RWPE1 (cell line): Measurements from ENCODE around the gene AGAP1.

Source experiments
- CTCF ChIA-PET: fragments of 350-600 bp; sonication (Branson Sonifier 250); formaldehyde crosslinking; extraction: SDS; loops from one replicate; lab custom pipeline; 2021; lab: Yijun Ruan, JAX
- POLR2A ChIA-PET: fragments of 400-600 bp; formaldehyde crosslinking; extraction: SDS; loops from one replicate; lab custom pipeline; 2020; ENCODE audit warnings: antibody characterized with exemption; ENCODE audit not compliant: low non-redundant PET; lab: Yijun Ruan, JAX
- DNase-seq: peaks from one replicate; pipeline ENCODE4 v3.0.0; 2012; ENCODE audit warnings: low spot score
- H3K27ac ChIP-seq: fragments of 450-650 bp; 2 replicates; pipeline ENCODE4 v1.5.1; 2017
- CTCF ChIP-seq: fragments of 450-650 bp; conservative IDR thresholded peaks from 2 replicates; pipeline ENCODE4 v1.5.1; 2017; ENCODE audit warnings: low read depth, mild to moderate bottlenecking

Gene AGAP1

GRCh38 chr2:235813398-235813797, 319.6 kb downstream of the AGAP1 start:
- TF ChIP-seq CTCF = no peak
- H3K27ac ChIP-seq = no peak overlapping the region
- POLR2A ChIA-PET = no interaction called here
- DNase-seq = no peak
- CTCF ChIA-PET = no interaction called here

GRCh38 chr2:235820571-235820970, 326.7 kb downstream of the AGAP1 start:
- no peak overlapping the region for H3K27ac ChIP-seq
- no peak for DNase-seq
- ChIA-PET POLR2A (no interaction called here), CTCF (interaction anchor here (0.6 kb wide), 1 partner anchor 24 kb away, joined by 4 read pairs; no protein-coding TSS in a partner anchor)
- TF ChIP-seq CTCF = no peak

- CTCF ChIA-PET = no interaction called here
- TF ChIP-seq CTCF = no peak
- POLR2A ChIA-PET = no interaction called here
- no peak overlapping the region for H3K27ac ChIP-seq
- no peak for DNase-seq
Measured at GRCh38 chr2:235824331-235824730, 330.5 kb downstream of the AGAP1 start.

- H3K27ac ChIP-seq = no peak overlapping the region
- CTCF ChIA-PET = no interaction called here
- POLR2A ChIA-PET = no interaction called here
- no peak for DNase-seq
- no peak for TF ChIP-seq CTCF
Measured at GRCh38 chr2:235825946-235826345, 332.1 kb downstream of the AGAP1 start.

GRCh38 chr2:235826826-235827225, 333.0 kb downstream of the AGAP1 start:
- no peak for TF ChIP-seq CTCF
- ChIA-PET POLR2A (no interaction called here), CTCF (no interaction called here)
- peak overlapping the region; percentile 77 for H3K27ac ChIP-seq
- DNase-seq = no peak

- ChIA-PET POLR2A (no interaction called here), CTCF (no interaction called here)
- peak overlapping the region; percentile 77 for H3K27ac ChIP-seq
- no peak for TF ChIP-seq CTCF
- peak; percentile 87 for DNase-seq
Measured at GRCh38 chr2:235827585-235827992, 333.7 kb downstream of the AGAP1 start.

- DNase-seq = no peak
- ChIA-PET POLR2A (no interaction called here), CTCF (no interaction called here)
- TF ChIP-seq CTCF = no peak
- H3K27ac ChIP-seq = no peak overlapping the region
Measured at GRCh38 chr2:235829726-235830125, 335.9 kb downstream of the AGAP1 start.
